K562 (cell line): ENCODE data around the gene VWA5B1. TPM values are rescaled to one million over a fixed set of nuclear protein-coding genes. Genes with fewer than 3 reads are reported as not detected.

Experiments used
- ATAC-seq: fragments of 200-7000 bp; cut with Tn5 transposase; 3 replicates; pipeline ENCODE4 v1.9.1; 2020; ENCODE audit warnings: moderate library complexity
- BruUV-seq: library from RNA; stranded (reverse); fragments of 400-500 nt; replicated peaks from 2 replicates; lab custom pipeline; 2021; lab: Mats Ljungman, UMichigan
- CTCF ChIA-PET: fragments of 300-600 bp; formaldehyde crosslinking; extraction: SDS; loops from one replicate; lab custom pipeline; 2021; ENCODE audit warnings: low intra/inter-chr PET ratio; lab: Yijun Ruan, JAX
- POLR2A ChIA-PET: fragments of 300-600, 350-650 bp; sonication (Branson Sonifier 250); formaldehyde crosslinking; extraction: SDS; loops from one replicate; lab custom pipeline; 2021; ENCODE audit warnings: antibody characterized with exemption, inconsistent platforms; lab: Yijun Ruan, JAX
- DNase-seq, 4 experiments: peaks; one replicate each; pipeline versions ENCODE4 v3.0.0 to v3.0.0-alpha.2; 2011 to 2018; ENCODE audit warnings: low spot score in 3 of 4, mixed read lengths in 3 of 4; ENCODE audit errors: extremely low read depth in 1 of 4
- FAIRE-seq: peaks from 2 replicates; lab custom pipeline; 2011; peaks lifted over from hg19 to GRCh38; lab: Jason Lieb, UNC
- H2AFZ ChIP-seq: 2 replicates; pipeline ENCODE4 v1.6.0; 2011; ENCODE audit warnings: low read depth, low read length, control low read depth, inconsistent platforms
- H3K27ac ChIP-seq: fragments of 200-600 bp; 3 replicates; pipeline ENCODE4 v1.8.0; 2011; ENCODE audit warnings: low read depth, mild to moderate bottlenecking, control low read depth, inconsistent platforms, low read length, moderate library complexity, mixed read lengths; ENCODE audit errors: extremely low read depth
- H3K27me3 ChIP-seq, 2 experiments: fragments of 300-600 bp in 1 of 2; 2 replicates in 1 of 2; 3 replicates in 1 of 2; pipeline versions ENCODE4 v1.6.0 to v1.8.0; 2011; ENCODE audit warnings: inconsistent platforms in 2 of 2, low read length in 2 of 2, mild to moderate bottlenecking in 1 of 2, mixed read lengths in 1 of 2, moderate library complexity in 1 of 2; ENCODE audit not compliant: control insufficient read depth in 2 of 2, insufficient read depth in 2 of 2
- H3K36me3 ChIP-seq: fragments of 300-600 bp; 3 replicates; pipeline ENCODE4 v1.8.0; 2011; ENCODE audit warnings: mild to moderate bottlenecking, low read length, inconsistent platforms; ENCODE audit not compliant: control insufficient read depth, insufficient read depth
- H3K4me1 ChIP-seq, 2 experiments: fragments of 200-600 bp in 1 of 2; replicated peaks in 1 of 2; 2 replicates in 1 of 2; 3 replicates in 1 of 2; pipeline versions ENCODE4 v1.5.1 to v1.8.0; 2011; ENCODE audit warnings: inconsistent platforms in 2 of 2, low read length in 2 of 2, mild to moderate bottlenecking in 1 of 2, mixed read lengths in 1 of 2, moderate library complexity in 1 of 2; ENCODE audit not compliant: control insufficient read depth in 2 of 2, insufficient read depth in 2 of 2
- H3K4me2 ChIP-seq: 2 replicates; pipeline ENCODE4 v1.6.1; 2011; ENCODE audit warnings: low read length, control low read depth, inconsistent platforms, mixed read lengths; ENCODE audit not compliant: insufficient read depth
- H3K4me3 ChIP-seq: fragments of 200-600 bp; sonication (generic), shearing (Covaris generic); 2 replicates; pipeline ENCODE4 v1.5.1; 2016; ENCODE audit warnings: control low read depth, inconsistent platforms
- H3K79me2 ChIP-seq: fragments of 200-600 bp; 3 replicates; pipeline ENCODE4 v1.8.0; 2011; ENCODE audit warnings: low read length, inconsistent platforms; ENCODE audit not compliant: control insufficient read depth, insufficient read depth
- H3K9ac ChIP-seq, 2 experiments: 2 replicates each; pipeline versions ENCODE4 v1.6.0 to v1.6.1; 2011; ENCODE audit warnings: low read depth in 2 of 2, low read length in 2 of 2, control low read depth in 1 of 2, inconsistent platforms in 1 of 2, mild to moderate bottlenecking in 1 of 2, mixed read lengths in 1 of 2; ENCODE audit not compliant: insufficient read depth in 1 of 2
- H3K9me1 ChIP-seq: one replicate; pipeline ENCODE4 v1.6.0; 2011; ENCODE audit warnings: inconsistent platforms, mild to moderate bottlenecking, low read length, moderate library complexity; ENCODE audit not compliant: control insufficient read depth, insufficient read depth
- H3K9me3 ChIP-seq: replicated peaks from 2 replicates; pipeline ENCODE4 v1.5.1; 2011; ENCODE audit warnings: low read depth, low read length, inconsistent platforms; ENCODE audit not compliant: control insufficient read depth, insufficient read depth
- H4K20me1 ChIP-seq: replicated peaks from 2 replicates; pipeline ENCODE4 v1.6.1; 2011; ENCODE audit warnings: low read length, inconsistent platforms, mixed read lengths; ENCODE audit not compliant: control insufficient read depth, insufficient read depth
- ATF3 ChIP-seq, 2 experiments: fragments of 450-650 bp in 1 of 2; sonication (generic) in 1 of 2; formaldehyde crosslinking in 1 of 2; IDR thresholded peaks in 1 of 2; conservative IDR thresholded peaks in 1 of 2; 2 replicates each; pipeline versions ENCODE4 v1.6.1 to v1.8.1; 2016 to 2023; ENCODE audit warnings: mild to moderate bottlenecking in 2 of 2, moderate library complexity in 2 of 2, inconsistent platforms in 1 of 2, missing genetic modification reagents in 1 of 2
- CBFA2T3 ChIP-seq: fragments of 450-650 bp; IDR thresholded peaks from 2 replicates; pipeline ENCODE4 v1.6.1; 2017
- SNRNP70 ChIP-seq: fragments of 200-400 bp; formaldehyde crosslinking; optimal IDR thresholded peaks from 2 replicates; pipeline ENCODE3; 2017; ENCODE audit warnings: low read depth, low read length
- ZNF146 ChIP-seq: IDR thresholded peaks from one replicate; pipeline ENCODE4 v1.6.1; 2018; ENCODE audit warnings: missing compliant biosample characterization; ENCODE audit not compliant: unreplicated experiment
- WGBS: fragments of 100-300 bp; shearing (Covaris generic); methylation state at CpG from one replicate; pipeline ENCODE4 v1.1.6; 2016; ENCODE audit warnings: low coverage, mixed read lengths; ENCODE audit not compliant: insufficient coverage; ENCODE audit errors: missing lambda C conversion rate; 5-methylcytosine and 5-hydroxymethylcytosine counted together
- in situ Hi-C: fragments of 300-500 bp; cut with MboI; formaldehyde crosslinking; loops from 4 replicates; pipeline ENCODE4 v1.15.0; 2018; ENCODE audit warnings: inconsistent platforms, mixed read lengths
- intact Hi-C: fragments of 100-400 bp; cut with micrococcal nuclease; formaldehyde crosslinking; loops from 2 replicates; pipeline ENCODE4 v1.14.2; 2022
- polyA plus RNA-seq, 8 experiments: library from polyadenylated mRNA; depleted of rRNA in 4 of 8; stranded (reverse) in 5 of 8; unstranded in 3 of 8; fragments of >200 nt; fragmentation: Nextera tagmentation in 2 of 8; fragmentation: Illumina TruSeq in 1 of 8; extraction: Ambion mirVana in 2 of 8; extraction: Trizol in 1 of 8; gene quantifications; 2 replicates each; pipeline versions ENCODE4 v1.2.1 to v1.2.3, GENCODE V29; 2011 to 2014; ENCODE audit warnings: inconsistent platforms in 1 of 8, missing spikeins in 1 of 8
- total RNA-seq, 7 experiments: library from RNA; depleted of rRNA in 6 of 7; stranded (reverse); fragments of >200 nt in 6 of 7; fragmentation: Illumina TruSeq in 2 of 7; extraction: Trizol in 2 of 7; gene quantifications; 2 replicates each; pipeline versions ENCODE4 v1.2.1 to v1.2.3, GENCODE V29; 2011 to 2021; ENCODE audit warnings: low replicate concordance in 1 of 7
- TF ChIP-seq, protein P1 (sequence below): fragments of 150-350 bp; conservative IDR thresholded peaks from 2 replicates; pipeline ENCODE4 v1.6.1; 2014; ENCODE audit warnings: low read length

The VWA5B1 gene
- total and polyA plus RNA-seq, 9 of the 15 experiments (the other 6 are each of a cell fraction or from before 2014, with no cell fraction given) = not detected

DNA sequence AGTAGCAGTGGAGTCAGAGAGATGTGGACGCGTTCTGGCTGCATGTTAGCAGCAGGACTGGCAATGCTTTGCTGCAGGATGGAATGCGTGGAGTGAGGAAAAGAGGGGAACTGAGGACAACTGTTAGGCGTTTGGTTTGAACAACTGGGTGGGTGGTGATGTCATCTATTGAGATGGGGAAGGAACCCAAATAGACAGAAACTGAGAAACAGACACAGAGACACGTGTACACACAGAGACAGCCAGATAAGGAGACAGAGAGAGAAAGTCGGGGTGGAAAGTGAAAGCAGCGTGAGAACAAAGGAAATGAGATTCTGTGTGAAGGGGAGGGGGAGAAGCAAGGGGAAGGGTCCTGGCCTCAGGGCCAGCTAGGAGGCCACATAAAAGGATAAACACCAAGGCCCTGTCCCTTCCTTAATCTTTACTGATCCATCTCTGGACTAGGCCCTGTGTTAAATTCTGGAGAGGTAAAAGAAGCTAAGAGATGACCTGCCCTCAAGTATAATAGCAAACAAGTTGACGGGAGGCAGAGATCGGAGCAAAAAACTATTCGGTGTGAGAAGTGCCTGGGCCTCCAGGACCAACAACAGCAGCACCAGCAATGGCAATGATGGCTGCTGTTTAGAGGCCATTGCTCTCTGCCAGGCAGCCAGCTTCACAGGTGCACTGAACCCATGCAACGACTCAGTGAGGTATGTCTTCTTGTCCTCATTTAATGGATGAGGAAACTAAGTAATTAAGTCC is 31.6 kb downstream of the VWA5B1 start:
- POLR2A ChIA-PET = interaction anchor here (1.8 kb wide), 1 partner anchor 11 kb away, joined by 5 read pairs; no protein-coding TSS in a partner anchor
- BruUV-seq = no TSS peak
- no peak overlapping the region for H3K4me3 ChIP-seq

More for the DNA sequence above, 31.6 kb downstream of the VWA5B1 start:
- intact Hi-C loops = no loop called here
- FAIRE-seq (no peak), ATAC-seq (no peak), DNase-seq (no peak)
- CTCF ChIA-PET = no interaction called here
- in situ Hi-C loops = no loop called here
- H4K20me1 ChIP-seq = peaks cover 4% of the 10 kb centered on the region; the same call in 1 of the 2 replicates
- no peaks in the 10 kb centered on the region for H3K79me2 ChIP-seq
- no peak overlapping the region for H3K27ac ChIP-seq
- no peaks in the 10 kb centered on the region for H3K9me3 ChIP-seq
- no peak overlapping the region for H2AFZ ChIP-seq
- 3% methylated on average over 11 of the region's 11 CpGs for WGBS
- H3K4me2 ChIP-seq = no peak overlapping the region
- no peak overlapping the region for H3K9ac ChIP-seq
- no peaks in the 10 kb centered on the region for H3K9me1 ChIP-seq
- peaks cover 58 to 78% of the 10 kb centered on the region in 2 experiments for H3K27me3 ChIP-seq
- no peaks in the 10 kb centered on the region for H3K36me3 ChIP-seq
- TF ChIP-seq SNRNP70 (no peak), ATF3 (IDR thresholded peaks at IDR 0.05) (peak; percentile 49), ATF3 (CRISPR knock-in tag; conservative IDR thresholded peaks at IDR 0.05) (no peak), ZNF146 (CRISPR knock-in tag) (no peak), CBFA2T3 (no peak)
- TF ChIP-seq, protein P1, sequence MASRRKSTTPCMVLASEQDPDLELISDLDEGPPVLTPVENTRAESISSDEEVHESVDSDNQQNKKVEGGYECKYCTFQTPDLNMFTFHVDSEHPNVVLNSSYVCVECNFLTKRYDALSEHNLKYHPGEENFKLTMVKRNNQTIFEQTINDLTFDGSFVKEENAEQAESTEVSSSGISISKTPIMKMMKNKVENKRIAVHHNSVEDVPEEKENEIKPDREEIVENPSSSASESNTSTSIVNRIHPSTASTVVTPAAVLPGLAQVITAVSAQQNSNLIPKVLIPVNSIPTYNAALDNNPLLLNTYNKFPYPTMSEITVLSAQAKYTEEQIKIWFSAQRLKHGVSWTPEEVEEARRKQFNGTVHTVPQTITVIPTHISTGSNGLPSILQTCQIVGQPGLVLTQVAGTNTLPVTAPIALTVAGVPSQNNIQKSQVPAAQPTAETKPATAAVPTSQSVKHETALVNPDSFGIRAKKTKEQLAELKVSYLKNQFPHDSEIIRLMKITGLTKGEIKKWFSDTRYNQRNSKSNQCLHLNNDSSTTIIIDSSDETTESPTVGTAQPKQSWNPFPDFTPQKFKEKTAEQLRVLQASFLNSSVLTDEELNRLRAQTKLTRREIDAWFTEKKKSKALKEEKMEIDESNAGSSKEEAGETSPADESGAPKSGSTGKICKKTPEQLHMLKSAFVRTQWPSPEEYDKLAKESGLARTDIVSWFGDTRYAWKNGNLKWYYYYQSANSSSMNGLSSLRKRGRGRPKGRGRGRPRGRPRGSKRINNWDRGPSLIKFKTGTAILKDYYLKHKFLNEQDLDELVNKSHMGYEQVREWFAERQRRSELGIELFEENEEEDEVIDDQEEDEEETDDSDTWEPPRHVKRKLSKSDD = no peak
- H3K4me1 ChIP-seq = no peaks in the 10 kb centered on the region
